Neural progenitor cell (in vitro differentiated cells): ENCODE data around the gene C1RL. TPM values are rescaled to one million over a fixed set of nuclear protein-coding genes. Genes with fewer than 3 reads are reported as not detected.

Experiments used
- DNase-seq: peaks from one replicate; pipeline ENCODE4 v3.0.0-alpha.2; 2016; ENCODE audit warnings: low spot score
- H2AFZ ChIP-seq: fragments of 200-600 bp; sonication (generic); replicated peaks from 2 replicates; pipeline ENCODE4 v1.6.1; 2016; ENCODE audit warnings: antibody characterized with exemption
- H3F3A ChIP-seq: fragments of 200-600 bp; sonication (generic); 2 replicates; pipeline ENCODE4 v1.6.1; 2016; ENCODE audit warnings: antibody characterized with exemption, low read depth
- H3K27ac ChIP-seq: fragments of 200-600 bp; sonication (generic); 2 replicates; pipeline ENCODE4 v1.5.1; 2016; ENCODE audit warnings: mild to moderate bottlenecking
- H3K27me3 ChIP-seq: fragments of 200-600 bp; sonication (generic); 2 replicates; pipeline ENCODE4 v1.6.1; 2016; ENCODE audit warnings: mild to moderate bottlenecking, moderate library complexity
- H3K36me3 ChIP-seq: fragments of 200-600 bp; sonication (generic); 2 replicates; pipeline ENCODE4 v1.5.1; 2016
- H3K4me1 ChIP-seq: fragments of 200-600 bp; sonication (generic); 2 replicates; pipeline ENCODE4 v1.6.1; 2016; ENCODE audit warnings: mixed run types
- H3K4me2 ChIP-seq: fragments of 200-600 bp; sonication (generic); 2 replicates; pipeline ENCODE4 v1.6.1; 2016
- H3K4me3 ChIP-seq: fragments of 200-600 bp; sonication (generic); 2 replicates; pipeline ENCODE4 v1.5.1; 2016
- H3K79me2 ChIP-seq: fragments of 200-600 bp; sonication (generic); 2 replicates; pipeline ENCODE4 v1.6.1; 2016; ENCODE audit warnings: low read depth
- H3K9ac ChIP-seq: fragments of 200-600 bp; sonication (generic); 2 replicates; pipeline ENCODE4 v1.6.1; 2016
- H3K9me3 ChIP-seq: fragments of 200-600 bp; sonication (generic); 2 replicates; pipeline ENCODE4 v1.5.1; 2016; ENCODE audit warnings: low read depth
- H4K20me1 ChIP-seq: fragments of 200-600 bp; sonication (generic); 2 replicates; pipeline ENCODE4 v1.6.1; 2016; ENCODE audit warnings: low read depth
- H3K27ac Mint-ChIP-seq: 3 replicates; pipeline ENCODE4 v1.8.0; 2021; ENCODE audit warnings: mixed read lengths
- H3K27me3 Mint-ChIP-seq: 2 replicates; pipeline ENCODE4 v1.8.0; 2022; ENCODE audit warnings: low read depth, mild to moderate bottlenecking, inconsistent platforms, moderate library complexity, mixed read lengths; ENCODE audit not compliant: insufficient read depth
- H3K36me3 Mint-ChIP-seq: 3 replicates; pipeline ENCODE4 v1.8.0; 2021; ENCODE audit warnings: mixed read lengths
- H3K4me1 Mint-ChIP-seq: 3 replicates; pipeline ENCODE4 v1.8.0; 2021; ENCODE audit warnings: mixed read lengths
- H3K4me3 Mint-ChIP-seq: 3 replicates; pipeline ENCODE4 v1.8.0; 2021; ENCODE audit warnings: mild to moderate bottlenecking, moderate library complexity, mixed read lengths
- H3K9me3 Mint-ChIP-seq: 3 replicates; pipeline ENCODE4 v1.8.0; 2020; ENCODE audit warnings: mixed read lengths
- CTCF ChIP-seq: fragments of 200-600 bp; sonication (generic); IDR thresholded peaks from 2 replicates; pipeline ENCODE4 v1.5.1; 2017; ENCODE audit warnings: antibody characterized with exemption, mild to moderate bottlenecking
- EZH2 ChIP-seq: fragments of 200-600 bp; sonication (generic); IDR thresholded peaks from 2 replicates; pipeline ENCODE4 v1.6.1; 2017; ENCODE audit warnings: antibody characterized with exemption, mild to moderate bottlenecking, moderate library complexity
- EZH2phosphoT487 ChIP-seq: fragments of 200-600 bp; sonication (generic); IDR thresholded peaks from 2 replicates; pipeline ENCODE4 v1.6.1; 2017; ENCODE audit warnings: antibody characterized with exemption
- total RNA-seq: library from RNA; depleted of rRNA; stranded (reverse); fragments of >200 nt; gene quantifications from 2 replicates; pipeline ENCODE4 v1.2.3, GENCODE V29; 2015; ENCODE audit warnings: low replicate concordance

Gene C1RL
- total RNA-seq, 1 donor from 2014 or later = 32.2 TPM

- no peaks in the 10 kb centered on the region for H3K36me3 Mint-ChIP-seq
- Histone ChIP-seq H3K4me3 (no peak overlapping the region), H3K36me3 (peaks cover 3% of the 10 kb centered on the region), H3K9me3 (no peaks in the 10 kb centered on the region), H3F3A (no peaks in the 10 kb centered on the region), H3K4me1 (peaks cover 4% of the 10 kb centered on the region), H3K79me2 (no peaks in the 10 kb centered on the region), H3K4me2 (no peak overlapping the region), H2AFZ (no peak overlapping the region), H3K9ac (no peak overlapping the region), H4K20me1 (no peaks in the 10 kb centered on the region), H3K27me3 (no peaks in the 10 kb centered on the region), H3K27ac (no peak overlapping the region)
- no peak overlapping the region for H3K4me3 Mint-ChIP-seq
- no peaks in the 10 kb centered on the region for H3K9me3 Mint-ChIP-seq
- H3K27ac Mint-ChIP-seq = no peak overlapping the region
- H3K27me3 Mint-ChIP-seq = no peaks in the 10 kb centered on the region
- DNase-seq = no peak
- TF ChIP-seq EZH2 (no peak), CTCF (no peak), EZH2phosphoT487 (no peak)
- H3K4me1 Mint-ChIP-seq = peaks cover 4% of the 10 kb centered on the region
These were observed 12.0 kb downstream of the C1RL start for GRCh38 chr12:7096979-7097378.

DNA sequence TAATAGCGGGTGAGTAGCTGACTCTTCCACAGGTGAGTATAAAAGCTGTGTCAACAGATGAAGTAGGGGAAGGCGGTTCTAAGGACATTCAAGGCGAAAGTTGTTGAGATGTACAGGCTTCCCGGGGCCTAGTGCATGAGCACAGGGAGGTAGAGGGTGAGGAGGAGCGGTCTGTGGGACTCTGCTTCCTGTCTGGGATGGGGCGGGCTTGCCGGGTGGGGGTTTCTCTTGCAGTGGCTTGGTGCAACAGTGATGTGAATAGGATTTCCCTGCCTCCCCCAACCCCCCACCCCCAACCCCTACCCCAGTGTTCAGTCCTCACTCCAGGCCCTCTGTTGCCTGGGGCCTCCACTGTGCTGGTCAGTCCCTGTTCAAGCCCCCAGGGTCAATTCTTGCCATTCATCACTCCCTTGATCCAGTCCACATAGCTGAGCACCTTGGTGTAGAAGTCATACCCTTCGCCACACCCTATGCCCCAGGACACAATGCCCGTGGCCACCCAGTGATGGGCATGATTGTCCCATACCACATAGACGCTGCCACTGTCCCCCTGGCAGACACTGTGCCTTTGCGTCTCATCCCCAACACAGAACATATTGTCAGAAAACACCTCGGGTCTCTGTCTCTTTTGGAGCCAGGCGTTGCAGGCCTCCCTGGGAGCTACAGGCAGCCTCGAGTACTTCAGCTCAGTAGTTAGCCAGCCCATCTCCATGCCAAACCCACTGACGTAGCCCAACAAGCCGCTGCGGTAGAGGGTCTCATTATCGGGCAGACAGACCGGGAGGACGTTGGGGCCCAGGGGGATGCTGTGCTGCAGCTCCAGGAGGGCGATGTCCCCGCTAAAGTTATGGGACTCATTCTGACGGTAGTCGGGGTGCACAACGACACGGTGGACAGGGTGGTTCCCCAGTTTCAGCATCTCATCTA is 12.7 kb downstream of the C1RL start:
- H3K4me1 Mint-ChIP-seq = peaks cover 8% of the 10 kb centered on the region
- Histone ChIP-seq H3K79me2 (no peaks in the 10 kb centered on the region), H2AFZ (no peak overlapping the region), H3K9me3 (no peaks in the 10 kb centered on the region), H3K27me3 (no peaks in the 10 kb centered on the region), H4K20me1 (no peaks in the 10 kb centered on the region), H3K36me3 (peaks cover 3% of the 10 kb centered on the region), H3K4me3 (no peak overlapping the region), H3K27ac (no peak overlapping the region), H3F3A (no peaks in the 10 kb centered on the region), H3K9ac (no peak overlapping the region), H3K4me2 (no peak overlapping the region), H3K4me1 (peaks cover 5% of the 10 kb centered on the region)
- no peaks in the 10 kb centered on the region for H3K36me3 Mint-ChIP-seq
- no peak for TF ChIP-seq EZH2
- H3K27ac Mint-ChIP-seq = peak overlapping the region; percentile 33
- DNase-seq = no peak
- H3K27me3 Mint-ChIP-seq = no peaks in the 10 kb centered on the region
- H3K9me3 Mint-ChIP-seq = no peaks in the 10 kb centered on the region
- no peak overlapping the region for H3K4me3 Mint-ChIP-seq

GRCh38 chr12:7093892-7094291 is 15.1 kb downstream of the C1RL start:
- no peak overlapping the region for H3K4me3 ChIP-seq
- H3K27me3 Mint-ChIP-seq = no peaks in the 10 kb centered on the region
- no peaks in the 10 kb centered on the region for H3K27me3 ChIP-seq
- no peak overlapping the region for H3K4me2 ChIP-seq
- H3F3A ChIP-seq = no peaks in the 10 kb centered on the region
- H3K9me3 ChIP-seq = no peaks in the 10 kb centered on the region
- H3K36me3 ChIP-seq = peaks cover 3% of the 10 kb centered on the region
- no peak for DNase-seq
- H3K9me3 Mint-ChIP-seq = no peaks in the 10 kb centered on the region
- H3K4me3 Mint-ChIP-seq = no peak overlapping the region
- no peak overlapping the region for H3K27ac Mint-ChIP-seq
- no peaks in the 10 kb centered on the region for H3K36me3 Mint-ChIP-seq
- H3K4me1 Mint-ChIP-seq = peaks cover 18% of the 10 kb centered on the region
- no peak overlapping the region for H3K9ac ChIP-seq
- peaks cover 13% of the 10 kb centered on the region for H3K4me1 ChIP-seq
- no peak overlapping the region for H3K27ac ChIP-seq
- no peak for TF ChIP-seq CTCF
- no peak for TF ChIP-seq EZH2phosphoT487
- no peak for TF ChIP-seq EZH2
- H2AFZ ChIP-seq = no peak overlapping the region
- H4K20me1 ChIP-seq = no peaks in the 10 kb centered on the region
- H3K79me2 ChIP-seq = no peaks in the 10 kb centered on the region

DNA sequence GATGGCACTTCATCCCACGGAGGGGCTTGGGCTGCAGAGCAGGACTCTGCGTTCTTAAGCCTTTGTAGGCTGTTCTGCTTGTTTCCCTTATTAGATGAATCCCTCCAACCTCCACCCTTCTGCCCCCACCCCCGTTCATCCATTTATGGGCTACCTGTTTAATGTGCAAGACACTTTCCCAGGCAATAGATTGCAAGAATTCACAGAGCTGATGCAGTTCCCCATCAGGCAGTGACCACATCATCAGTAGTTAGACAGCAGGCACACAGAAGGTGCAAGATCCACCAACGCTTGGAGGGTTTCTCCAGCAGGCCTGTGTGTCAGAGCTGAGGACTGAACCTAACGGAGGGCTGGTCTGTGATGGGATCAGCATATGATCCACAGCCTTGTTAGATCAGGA is 15.5 kb downstream of the C1RL start:
- no peaks in the 10 kb centered on the region for H3K79me2 ChIP-seq
- no peaks in the 10 kb centered on the region for H3F3A ChIP-seq
- peaks cover 13% of the 10 kb centered on the region for H3K4me1 ChIP-seq
- H3K36me3 ChIP-seq = peaks cover 2% of the 10 kb centered on the region
- no peak overlapping the region for H3K9ac ChIP-seq
- Mint-ChIP-seq H3K4me3 (no peak overlapping the region), H3K36me3 (no peaks in the 10 kb centered on the region), H3K4me1 (peaks cover 18% of the 10 kb centered on the region), H3K27me3 (no peaks in the 10 kb centered on the region), H3K27ac (no peak overlapping the region), H3K9me3 (no peaks in the 10 kb centered on the region)
- TF ChIP-seq EZH2 (no peak), EZH2phosphoT487 (no peak), CTCF (no peak)
- H3K27ac ChIP-seq = no peak overlapping the region
- H3K27me3 ChIP-seq = no peaks in the 10 kb centered on the region
- no peaks in the 10 kb centered on the region for H3K9me3 ChIP-seq
- H3K4me3 ChIP-seq = no peak overlapping the region
- DNase-seq = no peak
- H2AFZ ChIP-seq = no peak overlapping the region
- no peaks in the 10 kb centered on the region for H4K20me1 ChIP-seq
- no peak overlapping the region for H3K4me2 ChIP-seq
